Osteoblast (primary cell): ENCODE measurements around the gene FXYD1. TPM values are rescaled to one million over a fixed set of nuclear protein-coding genes. Genes with fewer than 3 reads are reported as not detected.

Experiments
- DNase-seq: peaks from one replicate; pipeline ENCODE4 v3.0.0; 2011; ENCODE audit warnings: low spot score, mixed read lengths; ENCODE audit not compliant: insufficient read length; ENCODE audit errors: missing footprints
- H2AFZ ChIP-seq: 2 replicates; pipeline ENCODE4 v1.6.0; 2011; ENCODE audit warnings: mild to moderate bottlenecking, low read length
- H3K27ac ChIP-seq: 2 replicates; pipeline ENCODE4 v1.5.1; 2011; ENCODE audit warnings: mild to moderate bottlenecking, low read depth, low read length, moderate library complexity
- H3K27me3 ChIP-seq: 2 replicates; pipeline ENCODE4 v1.6.0; 2012; ENCODE audit warnings: mild to moderate bottlenecking, control low read depth, inconsistent platforms, low read length, moderate library complexity; ENCODE audit not compliant: insufficient read depth
- H3K36me3 ChIP-seq: 2 replicates; pipeline ENCODE4 v1.5.1; 2011; ENCODE audit warnings: mild to moderate bottlenecking, low read length, control low read depth, moderate library complexity; ENCODE audit not compliant: insufficient read depth
- H3K4me1 ChIP-seq: 2 replicates; pipeline ENCODE4 v1.5.1; 2011; ENCODE audit warnings: mild to moderate bottlenecking, low read length, control low read depth, moderate library complexity; ENCODE audit not compliant: insufficient read depth
- H3K4me2 ChIP-seq: 2 replicates; pipeline ENCODE4 v1.6.0; 2011; ENCODE audit warnings: mild to moderate bottlenecking, low read length; ENCODE audit not compliant: insufficient read depth
- H3K4me3 ChIP-seq: fragments of 200-600 bp; sonication (generic); 3 replicates; pipeline ENCODE4 v1.5.1; 2012; ENCODE audit warnings: mild to moderate bottlenecking, low read length, inconsistent platforms; ENCODE audit not compliant: insufficient read depth
- H3K79me2 ChIP-seq: 2 replicates; pipeline ENCODE4 v1.6.0; 2012; ENCODE audit warnings: mild to moderate bottlenecking, low read length, control low read depth, inconsistent platforms; ENCODE audit not compliant: insufficient read depth
- H3K9me3 ChIP-seq: 2 replicates; pipeline ENCODE4 v1.5.1; 2011; ENCODE audit warnings: low read depth, low read length, control low read depth
- H4K20me1 ChIP-seq: 2 replicates; pipeline ENCODE4 v1.6.0; 2012; ENCODE audit warnings: mild to moderate bottlenecking, low read length, control low read depth; ENCODE audit not compliant: insufficient read depth
- CTCF ChIP-seq: IDR thresholded peaks from 2 replicates; pipeline ENCODE4 v1.5.1; 2011; ENCODE audit warnings: mild to moderate bottlenecking, low read depth, low read length, moderate library complexity; ENCODE audit errors: extremely low read depth
- total RNA-seq: library from RNA; depleted of rRNA; stranded (reverse); fragments of >200 nt; gene quantifications from 2 replicates; pipeline ENCODE4 v1.2.3, GENCODE V29; 2012

FXYD1 gene
- total RNA-seq, 1 donor: not detected

GRCh38 chr19:35153701-35154524, 15.3 kb downstream of the FXYD1 start:
- Histone ChIP-seq H3K9me3 (no peaks in the 10 kb centered on the region), H3K4me1 (peaks cover 13% of the 10 kb centered on the region), H3K27me3 (peaks cover 2% of the 10 kb centered on the region), H3K4me2 (peak overlapping the region; percentile 77), H2AFZ (peak overlapping the region; percentile 79), H3K4me3 (peak overlapping the region; percentile 89), H4K20me1 (no peaks in the 10 kb centered on the region), H3K27ac (no peak overlapping the region), H3K79me2 (peaks cover 22% of the 10 kb centered on the region), H3K36me3 (peaks cover 12% of the 10 kb centered on the region)
- TF ChIP-seq CTCF: peak; percentile 53
- DNase-seq: peak; percentile 90

GRCh38 chr19:35154525-35155406, 16.1 kb downstream of the FXYD1 start, which contains the start of gene FXYD5:
TSS of gene FXYD5 (plus strand) at chr19:35154735. CDS start at chr19:35155551, 816 bp downstream.
- no peaks in the 10 kb centered on the region for H4K20me1 ChIP-seq
- H3K79me2 ChIP-seq: peaks cover 22% of the 10 kb centered on the region
- H3K27ac ChIP-seq: peak within 1 kb of the TSS; percentile 53
- TF ChIP-seq CTCF: no peak
- H3K36me3 ChIP-seq: peaks cover 20% of the 10 kb centered on the region
- peak; percentile 98 for DNase-seq
- no peaks in the 10 kb centered on the region for H3K9me3 ChIP-seq
- H2AFZ ChIP-seq: peak within 1 kb of the TSS; percentile 79
- H3K4me3 ChIP-seq: peak within 1 kb of the TSS; percentile 89
- peaks cover 13% of the 10 kb centered on the region for H3K4me1 ChIP-seq
- peaks cover 2% of the 10 kb centered on the region for H3K27me3 ChIP-seq
- peak within 1 kb of the TSS; percentile 77 for H3K4me2 ChIP-seq

- H3K27ac ChIP-seq: peak overlapping the region; percentile 18
- peaks cover 21% of the 10 kb centered on the region for H3K36me3 ChIP-seq
- peak overlapping the region; percentile 79 for H2AFZ ChIP-seq
- no peaks in the 10 kb centered on the region for H4K20me1 ChIP-seq
- DNase-seq: peak; percentile 88
- no peaks in the 10 kb centered on the region for H3K9me3 ChIP-seq
- peaks cover 2% of the 10 kb centered on the region for H3K27me3 ChIP-seq
- H3K4me1 ChIP-seq: peaks cover 13% of the 10 kb centered on the region
- H3K4me2 ChIP-seq: peak overlapping the region; percentile 77
- TF ChIP-seq CTCF: no peak
- peaks cover 22% of the 10 kb centered on the region for H3K79me2 ChIP-seq
- H3K4me3 ChIP-seq: peak overlapping the region; percentile 89
Measured at GRCh38 chr19:35155441-35155840, 16.8 kb downstream of the FXYD1 start.
